HUES6 (cell line): ENCODE measurements around the gene OGFR.

Experiments used
- H3K27ac ChIP-seq: 2 replicates; pipeline ENCODE4 v1.7.0; 2013; ENCODE audit warnings: low read depth, mild to moderate bottlenecking, low read length, inconsistent platforms
- H3K27me3 ChIP-seq: 2 replicates; pipeline ENCODE4 v1.6.1; 2013; ENCODE audit warnings: low read length; ENCODE audit not compliant: control insufficient read depth, insufficient read depth
- H3K36me3 ChIP-seq: 2 replicates; pipeline ENCODE4 v1.6.1; 2013; ENCODE audit warnings: low read length; ENCODE audit not compliant: control insufficient read depth, insufficient read depth
- H3K4me1 ChIP-seq: 2 replicates; pipeline ENCODE4 v1.6.1; 2013; ENCODE audit warnings: low read length; ENCODE audit not compliant: control insufficient read depth, insufficient read depth
- H3K4me3 ChIP-seq: 2 replicates; pipeline ENCODE4 v1.5.1; 2013; ENCODE audit warnings: low read depth, low read length
- H3K9ac ChIP-seq: one replicate; pipeline ENCODE4 v1.6.1; 2013; ENCODE audit warnings: mild to moderate bottlenecking, low read length
- H3K9me3 ChIP-seq: 2 replicates; pipeline ENCODE4 v1.6.1; 2013; ENCODE audit warnings: low read depth, low read length; ENCODE audit not compliant: control insufficient read depth, insufficient read depth

The OGFR gene

GRCh38 chr20:62817975-62818591, 13.4 kb downstream of the OGFR start:
- Histone ChIP-seq H3K4me3 (peak overlapping the region; percentile 58), H3K36me3 (0 out of 2 replicates have a peak, but pooled peaks cover 7% of the 10 kb centered on the region), H3K9me3 (no peaks in the 10 kb centered on the region), H3K27ac (no peak overlapping the region), H3K4me1 (peaks cover 25% of the 10 kb centered on the region), H3K27me3 (peaks cover 17% of the 10 kb centered on the region), H3K9ac (no peak overlapping the region)

GRCh38 chr20:62818592-62819493, 14.2 kb downstream of the OGFR start:
- Histone ChIP-seq H3K27ac (no peak overlapping the region), H3K9me3 (no peaks in the 10 kb centered on the region), H3K36me3 (0 out of 2 replicates have a peak, but pooled peaks cover 7% of the 10 kb centered on the region), H3K27me3 (peaks cover 17% of the 10 kb centered on the region), H3K9ac (no peak overlapping the region), H3K4me3 (no peak overlapping the region), H3K4me1 (peaks cover 32% of the 10 kb centered on the region)

DNA sequence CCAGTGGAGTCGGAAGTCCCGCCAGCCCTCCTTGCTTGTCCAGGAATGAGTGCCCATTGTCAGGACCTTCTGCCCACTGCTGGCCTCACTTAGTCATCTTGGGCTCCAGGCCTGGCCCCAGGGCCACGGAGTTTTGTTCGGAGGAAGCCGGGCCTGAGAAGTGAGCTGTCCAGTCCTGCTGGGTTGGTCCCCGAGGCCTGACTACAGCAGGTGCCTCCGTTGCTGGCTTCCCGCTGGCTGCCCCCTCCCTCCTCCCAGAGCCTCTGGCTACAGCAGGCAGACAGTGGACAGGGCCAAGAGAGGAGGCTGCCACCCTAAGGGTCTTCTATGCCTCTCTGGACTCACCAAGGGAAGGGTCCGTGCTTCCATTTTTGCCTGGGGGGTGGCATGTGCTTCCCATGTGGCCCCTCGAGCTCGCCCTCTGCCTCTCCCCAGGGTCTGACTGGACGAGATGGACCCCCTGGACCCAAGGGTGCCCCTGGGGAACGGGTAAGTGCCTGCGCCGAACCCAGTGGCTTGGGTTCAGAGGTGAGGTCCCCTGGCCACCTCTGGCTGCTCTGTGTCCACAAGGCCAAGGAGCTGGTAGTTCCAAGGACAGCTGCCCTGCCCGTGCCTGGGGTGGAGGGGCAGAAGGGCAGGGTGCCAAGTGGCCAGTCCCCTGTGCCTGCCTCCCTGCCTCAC, 15.0 kb downstream of the OGFR start:
- H3K9me3 ChIP-seq = no peaks in the 10 kb centered on the region
- peaks cover 40% of the 10 kb centered on the region for H3K4me1 ChIP-seq
- 0 out of 2 replicates have a peak, but pooled peaks cover 7% of the 10 kb centered on the region for H3K36me3 ChIP-seq
- H3K9ac ChIP-seq = no peak overlapping the region
- H3K27ac ChIP-seq = no peak overlapping the region
- H3K4me3 ChIP-seq = no peak overlapping the region
- H3K27me3 ChIP-seq = peaks cover 17% of the 10 kb centered on the region

DNA sequence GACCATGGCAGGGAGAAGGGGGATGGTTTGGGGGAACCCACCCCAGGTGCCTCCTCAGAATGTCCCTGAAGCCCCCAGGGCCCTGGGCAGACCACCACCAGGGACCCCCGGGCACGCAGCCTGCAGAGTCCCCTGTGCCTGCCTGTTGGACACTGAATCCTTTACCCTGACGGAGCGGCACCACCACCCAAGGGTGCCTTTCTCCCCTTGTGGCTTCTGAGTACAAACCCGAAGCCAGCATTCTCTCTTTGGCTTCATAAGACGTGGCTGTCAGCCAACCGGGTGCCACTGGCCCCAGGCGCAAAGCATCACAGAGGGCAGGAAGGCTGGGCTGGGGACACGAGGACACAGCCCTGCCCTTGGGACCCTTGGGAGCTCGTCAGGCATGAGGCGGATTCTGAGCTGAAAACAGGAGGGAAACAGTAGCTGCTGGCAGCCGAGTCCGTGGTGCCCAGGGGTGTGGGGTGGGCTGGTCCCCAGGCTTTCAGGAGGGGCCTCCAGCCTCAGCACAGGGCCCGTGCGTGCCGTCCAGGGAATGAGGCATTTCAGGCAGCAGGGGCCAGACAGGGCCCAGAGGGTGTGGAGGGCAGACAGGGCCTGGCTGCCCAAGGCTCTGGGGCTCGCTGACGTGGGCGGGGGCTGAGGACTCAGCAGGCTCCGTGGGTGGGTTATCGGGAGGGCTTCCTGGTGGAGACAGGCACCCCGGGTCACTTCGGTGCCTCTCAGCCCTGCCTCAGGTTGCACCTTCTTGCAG, 15.8 kb downstream of the OGFR start:
- Histone ChIP-seq H3K4me1 (peaks cover 39% of the 10 kb centered on the region), H3K4me3 (no peak overlapping the region), H3K9ac (no peak overlapping the region), H3K36me3 (0 out of 2 replicates have a peak, but pooled peaks cover 7% of the 10 kb centered on the region), H3K9me3 (no peaks in the 10 kb centered on the region), H3K27ac (no peak overlapping the region), H3K27me3 (peaks cover 17% of the 10 kb centered on the region)

DNA sequence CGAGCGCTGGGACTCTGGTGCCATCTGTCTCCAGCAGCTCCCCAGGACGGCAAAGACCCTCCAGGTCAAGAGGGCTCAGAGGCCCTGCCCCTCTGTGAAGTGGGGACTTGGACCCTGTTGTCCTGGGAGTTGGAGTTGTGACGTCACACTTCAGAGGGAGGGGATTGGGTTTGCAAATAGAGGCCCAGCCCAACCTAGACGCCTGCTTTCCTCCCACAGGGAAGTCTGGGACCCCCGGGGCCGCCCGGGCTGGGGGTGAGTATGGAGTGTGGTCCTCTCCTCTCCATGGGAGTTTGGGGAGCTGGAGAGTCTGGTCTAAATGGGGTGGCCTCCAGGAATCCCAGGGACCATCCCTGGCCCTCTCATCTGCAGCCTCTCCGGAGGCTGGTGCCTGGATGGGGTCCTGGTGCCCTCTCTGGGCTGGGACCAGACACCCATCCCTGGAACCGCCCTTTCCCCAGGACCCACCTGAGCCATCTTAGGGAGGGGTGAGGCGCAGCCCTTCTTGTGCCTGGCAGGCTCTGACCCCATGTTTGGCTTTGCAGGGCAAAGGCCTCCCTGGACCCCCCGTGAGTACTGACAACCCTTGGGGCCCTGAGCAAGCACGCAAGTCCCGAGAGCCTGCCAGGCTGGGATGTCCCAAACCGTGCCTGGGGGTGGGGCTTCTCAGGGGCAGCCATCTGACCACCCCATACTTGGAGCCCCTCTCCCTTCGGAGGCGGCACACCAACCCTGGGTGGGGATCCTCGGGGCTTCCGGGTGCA, 16.5 kb downstream of the OGFR start:
- H3K27me3 ChIP-seq = peaks cover 15% of the 10 kb centered on the region
- H3K27ac ChIP-seq = no peak overlapping the region
- H3K9me3 ChIP-seq = no peaks in the 10 kb centered on the region
- no peak overlapping the region for H3K4me3 ChIP-seq
- H3K4me1 ChIP-seq = peaks cover 35% of the 10 kb centered on the region
- H3K36me3 ChIP-seq = peaks cover 8% of the 10 kb centered on the region; the same call in 1 of the 2 replicates
- H3K9ac ChIP-seq = no peak overlapping the region

DNA sequence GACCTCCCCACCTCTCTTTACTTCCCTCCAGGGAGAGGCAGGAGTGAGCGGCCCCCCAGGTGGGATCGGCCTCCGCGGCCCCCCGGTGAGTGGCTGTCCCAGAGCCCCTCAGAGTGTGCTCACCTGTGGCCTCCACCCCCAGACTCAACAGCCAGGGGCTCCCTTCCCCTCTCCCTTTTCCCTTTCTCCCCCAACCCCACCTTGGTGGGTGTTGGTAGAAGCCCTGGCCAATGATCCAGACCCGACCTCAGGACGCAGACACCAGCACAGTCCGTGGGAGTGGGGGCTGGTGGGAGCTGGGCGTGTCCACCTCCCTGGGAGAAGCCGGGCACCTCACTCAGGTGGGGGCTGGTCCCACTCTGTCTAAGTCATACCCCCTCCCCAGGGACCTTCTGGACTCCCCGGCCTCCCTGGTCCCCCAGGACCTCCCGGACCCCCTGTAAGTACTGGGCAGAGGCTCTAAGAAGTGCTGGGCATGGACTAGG, 17.1 kb downstream of the OGFR start:
- Histone ChIP-seq H3K27ac (no peak overlapping the region), H3K4me3 (no peak overlapping the region), H3K4me1 (peaks cover 35% of the 10 kb centered on the region), H3K36me3 (peaks cover 12% of the 10 kb centered on the region; the same call in 1 of the 2 replicates), H3K9me3 (no peaks in the 10 kb centered on the region), H3K27me3 (peaks cover 10% of the 10 kb centered on the region), H3K9ac (no peak overlapping the region)

DNA sequence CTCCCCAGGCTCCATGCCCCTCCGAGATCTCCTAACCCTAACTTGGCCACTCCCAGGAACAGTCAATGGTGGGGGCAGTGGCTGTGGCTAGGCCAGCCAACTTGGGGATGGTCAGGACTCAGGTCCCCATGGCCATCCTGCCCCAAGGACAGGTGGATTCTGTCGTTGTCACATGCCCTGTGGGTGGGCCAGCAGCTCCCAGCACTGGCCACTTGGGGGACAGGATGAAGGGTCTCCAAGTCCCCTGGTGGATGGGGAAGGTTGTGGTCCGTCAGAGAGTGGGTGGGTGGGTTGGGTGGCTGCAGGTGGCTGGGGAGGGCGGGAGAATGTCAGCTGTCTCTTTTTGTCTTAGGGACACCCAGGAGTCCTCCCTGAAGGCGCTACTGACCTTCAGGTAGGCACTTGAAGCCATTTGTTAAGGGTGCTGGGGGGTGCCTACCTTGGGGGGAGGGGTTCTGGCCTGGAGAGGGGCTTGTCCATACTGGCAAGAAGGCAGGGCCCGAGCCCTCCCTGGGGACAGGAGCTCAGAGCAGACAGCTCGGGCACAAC, 17.7 kb downstream of the OGFR start:
- peaks cover 6% of the 10 kb centered on the region; the same call in 1 of the 2 replicates for H3K27me3 ChIP-seq
- no peak overlapping the region for H3K27ac ChIP-seq
- no peak overlapping the region for H3K9ac ChIP-seq
- H3K4me1 ChIP-seq = peaks cover 35% of the 10 kb centered on the region
- H3K4me3 ChIP-seq = no peak overlapping the region
- H3K9me3 ChIP-seq = no peaks in the 10 kb centered on the region
- peaks cover 12% of the 10 kb centered on the region; the same call in 1 of the 2 replicates for H3K36me3 ChIP-seq

GRCh38 chr20:62822788-62823651, 18.4 kb downstream of the OGFR start:
- peaks cover under 1% of the 10 kb centered on the region; the same call in 1 of the 2 replicates for H3K27me3 ChIP-seq
- peaks cover 19% of the 10 kb centered on the region for H3K36me3 ChIP-seq
- peaks cover 29% of the 10 kb centered on the region for H3K4me1 ChIP-seq

More at GRCh38 chr20:62822788-62823651, 18.4 kb downstream of the OGFR start:
- H3K4me3 ChIP-seq = no peak overlapping the region
- H3K9me3 ChIP-seq = no peaks in the 10 kb centered on the region
- no peak overlapping the region; the same call in 1 of the 2 replicates for H3K27ac ChIP-seq
- no peak overlapping the region for H3K9ac ChIP-seq
